Mesenchymal stem cell (in vitro differentiated cells and primary cell): ENCODE results near the gene ABCC1.

ENCODE experiments used
- DNase-seq: peaks from one replicate; pipeline ENCODE4 v3.0.0-alpha.2; 2013
- H2AFZ ChIP-seq: one replicate; pipeline ENCODE4 v1.6.1; 2013; ENCODE audit warnings: low read depth, mild to moderate bottlenecking, control low read depth, inconsistent platforms, low read length, moderate library complexity
- H2AK5ac ChIP-seq: 2 replicates; pipeline ENCODE4 v1.6.1; 2013; ENCODE audit warnings: low read length, moderate library complexity, mild to moderate bottlenecking, inconsistent platforms; ENCODE audit not compliant: severe bottlenecking
- H2BK120ac ChIP-seq: one replicate; pipeline ENCODE4 v1.6.1; 2013; ENCODE audit warnings: low read depth, mild to moderate bottlenecking, inconsistent platforms, low read length, moderate library complexity
- H2BK12ac ChIP-seq, 2 experiments: one replicate each; pipeline ENCODE4 v1.6.1; 2013; ENCODE audit warnings: inconsistent platforms in 2 of 2, low read length in 2 of 2, mild to moderate bottlenecking in 2 of 2, moderate library complexity in 2 of 2, control low read depth in 1 of 2
- H2BK15ac ChIP-seq: one replicate; pipeline ENCODE4 v1.6.1; 2013; ENCODE audit warnings: mild to moderate bottlenecking, low read depth, inconsistent platforms; ENCODE audit not compliant: poor library complexity, severe bottlenecking
- H2BK5ac ChIP-seq: 2 replicates; pipeline ENCODE4 v1.6.1; 2013; ENCODE audit warnings: low read depth, mild to moderate bottlenecking, low read length, control low read depth, inconsistent platforms; ENCODE audit not compliant: poor library complexity, severe bottlenecking
- H3K14ac ChIP-seq, 2 experiments: one replicate each; pipeline ENCODE4 v1.6.1; 2013; ENCODE audit warnings: inconsistent platforms in 2 of 2, low read length in 2 of 2, control low read depth in 1 of 2, mild to moderate bottlenecking in 1 of 2, moderate library complexity in 1 of 2
- H3K18ac ChIP-seq, 2 experiments: one replicate each; pipeline ENCODE4 v1.6.1; 2013; ENCODE audit warnings: inconsistent platforms in 2 of 2, low read length in 2 of 2, control low read depth in 1 of 2, low read depth in 1 of 2, mild to moderate bottlenecking in 1 of 2
- H3K23ac ChIP-seq, 2 experiments: one replicate each; pipeline ENCODE4 v1.6.1; 2013; ENCODE audit warnings: inconsistent platforms in 2 of 2, low read length in 2 of 2, mild to moderate bottlenecking in 2 of 2, moderate library complexity in 2 of 2, control low read depth in 1 of 2
- H3K27ac ChIP-seq: 2 replicates; pipeline ENCODE4 v1.5.1; 2013; ENCODE audit warnings: mild to moderate bottlenecking, moderate library complexity, low read length, control low read depth, inconsistent platforms; ENCODE audit not compliant: poor library complexity, severe bottlenecking
- H3K27me3 ChIP-seq, 2 experiments: 2 replicates each; pipeline versions ENCODE4 v1.6.1 to v1.7.0; 2013; ENCODE audit warnings: low read length in 2 of 2, mild to moderate bottlenecking in 2 of 2, moderate library complexity in 2 of 2, control low read depth in 1 of 2, inconsistent platforms in 1 of 2; ENCODE audit not compliant: control insufficient read depth in 1 of 2, insufficient read depth in 1 of 2
- H3K36me3 ChIP-seq, 2 experiments: 2 replicates each; pipeline versions ENCODE4 v1.6.1 to v1.7.0; 2013; ENCODE audit warnings: low read length in 2 of 2, control low read depth in 1 of 2, inconsistent platforms in 1 of 2, low read depth in 1 of 2, mild to moderate bottlenecking in 1 of 2; ENCODE audit not compliant: insufficient read depth in 2 of 2, control insufficient read depth in 1 of 2
- H3K4ac ChIP-seq, 2 experiments: one replicate each; pipeline ENCODE4 v1.6.1; 2013; ENCODE audit warnings: inconsistent platforms in 2 of 2, low read length in 2 of 2, mild to moderate bottlenecking in 2 of 2, moderate library complexity in 2 of 2, control low read depth in 1 of 2, low read depth in 1 of 2
- H3K4me1 ChIP-seq: 2 replicates; pipeline ENCODE4 v1.6.1; 2013; ENCODE audit warnings: low read depth, low read length, control low read depth; ENCODE audit not compliant: control insufficient read depth, insufficient read depth
- H3K4me2 ChIP-seq: 2 replicates; pipeline ENCODE4 v1.6.1; 2013; ENCODE audit warnings: low read length, mild to moderate bottlenecking, inconsistent platforms; ENCODE audit not compliant: poor library complexity, severe bottlenecking
- H3K4me3 ChIP-seq, 2 experiments: 2 replicates each; pipeline versions ENCODE4 v1.5.1 to v1.7.0; 2013; ENCODE audit warnings: low read length in 2 of 2, mild to moderate bottlenecking in 2 of 2, control low read depth in 1 of 2, low read depth in 1 of 2; ENCODE audit not compliant: insufficient read depth in 1 of 2
- H3K79me1 ChIP-seq: replicated peaks from 2 replicates; pipeline ENCODE4 v1.6.1; 2013; ENCODE audit warnings: mild to moderate bottlenecking, control low read depth, low read length, inconsistent platforms; ENCODE audit not compliant: poor library complexity, severe bottlenecking
- H3K9ac ChIP-seq: 2 replicates; pipeline ENCODE4 v1.7.0; 2013; ENCODE audit warnings: mild to moderate bottlenecking, low read length, moderate library complexity
- H3K9me3 ChIP-seq: 2 replicates; pipeline ENCODE4 v1.7.0; 2013; ENCODE audit warnings: mild to moderate bottlenecking, low read length; ENCODE audit not compliant: control insufficient read depth
- H4K8ac ChIP-seq: one replicate; pipeline ENCODE4 v1.6.1; 2013; ENCODE audit warnings: inconsistent platforms, mild to moderate bottlenecking, low read length, moderate library complexity
- H4K91ac ChIP-seq: one replicate; pipeline ENCODE4 v1.6.1; 2013; ENCODE audit warnings: mild to moderate bottlenecking, low read length, inconsistent platforms
- WGBS: methylation state at CpG from one replicate; pipeline ENCODE4 v1.1.7; 2013; ENCODE audit warnings: mixed read lengths; 5-methylcytosine and 5-hydroxymethylcytosine counted together

Gene ABCC1

DNA sequence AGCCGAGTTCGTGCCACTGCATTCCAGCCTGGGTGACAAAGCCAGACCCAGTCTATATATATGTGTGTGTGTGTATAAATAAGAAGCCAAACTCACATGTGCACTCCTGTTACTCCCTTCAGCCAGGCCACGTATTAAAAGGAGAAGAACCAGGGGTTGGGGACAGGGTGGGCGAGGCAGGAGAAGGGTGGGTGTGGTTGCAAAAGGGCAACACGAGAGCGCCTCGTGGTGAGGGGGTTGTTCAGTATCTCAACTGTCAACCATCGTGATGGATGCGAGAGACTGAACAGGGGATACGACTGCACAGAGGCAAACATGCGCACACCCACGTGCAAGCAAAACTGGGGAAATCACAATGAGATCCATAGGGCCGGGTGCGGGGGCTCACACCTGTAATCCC is 219.0 kb downstream of the ABCC1 start:
- Histone ChIP-seq H2AFZ (no peak overlapping the region), H3K23ac (no peak overlapping the region)
- WGBS, result 94% methylated on average over 14 of the region's 14 CpGs

DNA sequence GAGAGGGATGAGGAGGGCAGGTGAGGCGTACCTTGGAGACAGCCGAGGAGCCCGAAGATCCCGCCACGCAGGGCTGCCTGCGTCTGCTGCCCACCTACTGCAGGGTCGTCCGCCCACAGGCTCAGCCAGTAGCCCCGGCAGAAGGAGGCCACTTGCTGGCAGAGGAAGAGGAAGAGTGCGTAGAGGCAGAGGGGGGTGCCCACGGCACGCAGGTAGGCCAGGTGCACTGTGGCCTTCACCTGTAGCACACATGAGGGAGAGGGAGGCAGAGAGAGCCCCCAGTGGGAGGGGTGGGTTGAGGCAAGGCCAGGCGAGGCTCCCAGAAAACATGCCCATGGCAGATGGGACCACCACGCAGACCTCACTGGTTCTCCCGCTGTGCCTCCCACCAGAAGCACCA is 220.2 kb downstream of the ABCC1 start:
- Histone ChIP-seq H3K23ac (no peak overlapping the region), H3K14ac (no peak overlapping the region), H3K4me2 (no peak overlapping the region), H4K91ac (no peak overlapping the region), H2BK5ac (no peak overlapping the region), H3K4me3 (no peak overlapping the region), H3K4me1 (no peaks in the 10 kb centered on the region), H3K18ac (no peak overlapping the region), H3K27me3 (peaks cover 0 to 3% of the 10 kb centered on the region in 2 experiments), H3K9me3 (no peaks in the 10 kb centered on the region), H3K27ac (no peak overlapping the region), H2BK120ac (no peak overlapping the region), H2BK12ac (no peak overlapping the region), H2AFZ (no peak overlapping the region), H2AK5ac (no peak overlapping the region), H4K8ac (peak overlapping the region; percentile 66), H3K36me3 (peaks cover 0 to 33% of the 10 kb centered on the region in 2 experiments), H3K79me1 (no peaks in the 10 kb centered on the region), H3K4ac (no peak overlapping the region), H2BK15ac (no peak overlapping the region), H3K9ac (no peak overlapping the region)
- DNase-seq, result no peak
- WGBS, result 92% methylated on average over 13 of the region's 15 CpGs

More for the DNA sequence above, 219.0 kb downstream of the ABCC1 start:
- Histone ChIP-seq H3K4me1 (no peaks in the 10 kb centered on the region), H3K4me2 (no peak overlapping the region), H4K91ac (no peak overlapping the region), H3K27ac (no peak overlapping the region), H3K9ac (no peak overlapping the region), H2BK12ac (no peak overlapping the region), H3K14ac (no peak overlapping the region), H2BK120ac (no peak overlapping the region), H3K27me3 (peaks cover 3 to 13% of the 10 kb centered on the region in 2 experiments), H3K4me3 (no peak overlapping the region), H2AK5ac (no peak overlapping the region), H3K36me3 (peaks cover 0 to 36% of the 10 kb centered on the region in 2 experiments), H3K79me1 (no peaks in the 10 kb centered on the region), H3K4ac (no peak overlapping the region), H3K9me3 (no peaks in the 10 kb centered on the region), H2BK15ac (no peak overlapping the region), H4K8ac (no peak overlapping the region), H2BK5ac (no peak overlapping the region), H3K18ac (no peak overlapping the region)
- DNase-seq, result no peak

GRCh38 chr16:16171332-16171919 is 222.0 kb downstream of the ABCC1 start:
- no peak overlapping the region for H2BK5ac ChIP-seq
- no peaks in the 10 kb centered on the region for H3K4me1 ChIP-seq
- no peaks in the 10 kb centered on the region for H3K79me1 ChIP-seq
- H2BK120ac ChIP-seq, result no peak overlapping the region
- H3K9ac ChIP-seq, result no peak overlapping the region
- H3K9me3 ChIP-seq, result peaks cover 5% of the 10 kb centered on the region
- H3K4ac ChIP-seq, result no peak overlapping the region
- H3K14ac ChIP-seq, result no peak overlapping the region
- H2BK15ac ChIP-seq, result no peak overlapping the region
- no peak overlapping the region for H3K4me2 ChIP-seq
- no peak overlapping the region for H3K4me3 ChIP-seq
- H2AFZ ChIP-seq, result no peak overlapping the region
- H3K18ac ChIP-seq, result no peak overlapping the region
- H3K27ac ChIP-seq, result no peak overlapping the region
- H3K23ac ChIP-seq, result no peak overlapping the region
- no peak overlapping the region for H2BK12ac ChIP-seq
- H3K27me3 ChIP-seq, result peaks cover 0 to 5% of the 10 kb centered on the region in 2 experiments
- no peak overlapping the region for H2AK5ac ChIP-seq
- peaks cover 0 to 30% of the 10 kb centered on the region in 2 experiments for H3K36me3 ChIP-seq
- DNase-seq, result no peak
- H4K91ac ChIP-seq, result no peak overlapping the region
- no peak overlapping the region for H4K8ac ChIP-seq
- WGBS, result 88% methylated on average over 3 of the region's 4 CpGs

DNA sequence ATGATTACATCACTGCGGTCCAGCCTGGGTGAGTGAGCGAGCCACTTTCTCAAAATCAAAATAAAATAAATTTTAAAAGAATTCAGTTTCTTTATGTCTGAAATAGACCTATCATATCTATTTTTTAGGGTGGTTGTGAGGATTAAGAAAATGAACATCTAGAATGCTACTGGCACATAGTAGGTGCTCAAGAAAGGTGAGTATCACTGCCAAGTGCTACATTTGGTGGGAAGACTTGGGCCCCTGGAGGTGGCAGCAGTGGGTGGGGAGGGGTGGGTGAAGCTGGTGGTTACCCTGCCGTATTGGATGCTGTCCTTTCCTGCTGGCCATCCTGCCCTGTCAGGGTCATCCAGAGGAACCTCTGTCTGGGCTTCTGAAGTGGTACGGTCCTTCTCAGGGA is 223.6 kb downstream of the ABCC1 start:
- DNase-seq, result no peak
- Histone ChIP-seq H3K4me2 (no peak overlapping the region), H3K79me1 (no peaks in the 10 kb centered on the region), H3K14ac (no peak overlapping the region), H4K8ac (no peak overlapping the region), H3K27ac (no peak overlapping the region), H3K27me3 (peaks cover 0 to 14% of the 10 kb centered on the region in 2 experiments), H2BK15ac (no peak overlapping the region), H3K9ac (no peak overlapping the region), H3K9me3 (peaks cover 8% of the 10 kb centered on the region), H2AK5ac (no peak overlapping the region), H3K18ac (no peak overlapping the region), H3K4ac (no peak overlapping the region), H3K23ac (no peak overlapping the region), H2BK12ac (no peak overlapping the region), H2AFZ (no peak overlapping the region), H4K91ac (no peak overlapping the region), H3K4me3 (no peak overlapping the region), H3K4me1 (no peaks in the 10 kb centered on the region), H2BK120ac (no peak overlapping the region), H3K36me3 (peaks cover 0 to 28% of the 10 kb centered on the region in 2 experiments), H2BK5ac (no peak overlapping the region)
- 67% methylated on average over 2 of the region's 4 CpGs for WGBS
